Gastroesophageal sphincter (tissue), 4 donors: ENCODE results near the gene SPATA18. TPM values are rescaled to one million over a fixed set of nuclear protein-coding genes. Genes with fewer than 3 reads are reported as not detected.

Source experiments
- ATAC-seq: fragments of 150-250 bp; one replicate; pipeline ENCODE4 v1.9.1; 2016; ENCODE audit warnings: mild to moderate bottlenecking, moderate library complexity
- H3K27ac ChIP-seq, 4 donors: fragments of 200-600 bp; sonication (generic) in 3 of 4; 1 replicate in 3 of 4; 2 replicates in 1 of 4; pipeline ENCODE4 v1.5.1; 2016 to 2019
- H3K27me3 ChIP-seq: fragments of 200-600 bp; sonication (generic); one replicate; pipeline ENCODE4 v1.5.1; 2019
- H3K36me3 ChIP-seq, 2 donors: fragments of 200-600 bp; sonication (generic); one replicate each; pipeline ENCODE4 v1.5.1; 2019; ENCODE audit warnings: control low read depth in 1 of 2
- H3K4me1 ChIP-seq, 3 donors: fragments of 200-600 bp; sonication (generic); 1 replicate in 2 of 3; 2 replicates in 1 of 3; pipeline ENCODE4 v1.5.1; 2016 to 2019; ENCODE audit warnings: control low read depth in 2 of 3
- H3K4me3 ChIP-seq, 2 donors: fragments of 200-600 bp; sonication (generic); one replicate each; pipeline ENCODE4 v1.5.1; 2019; ENCODE audit warnings: mild to moderate bottlenecking in 1 of 2, moderate library complexity in 1 of 2
- H3K9me3 ChIP-seq, 3 donors: fragments of 200-600 bp; sonication (generic); one replicate each; pipeline ENCODE4 v1.5.1; 2017 to 2019; ENCODE audit warnings: control low read depth in 2 of 3
- CTCF ChIP-seq, 4 experiments: fragments of 200-600 bp in 2 of 4; fragments of 450-650 bp in 2 of 4; sonication (generic) in 1 of 4; IDR thresholded peaks; one replicate each; pipeline ENCODE4 v1.5.1; 2017 to 2019; ENCODE audit warnings: antibody characterized with exemption in 4 of 4, mild to moderate bottlenecking in 2 of 4, moderate library complexity in 2 of 4
- EP300 ChIP-seq: sonication (generic); formaldehyde crosslinking; IDR thresholded peaks from one replicate; pipeline ENCODE4 v1.6.1; 2017; ENCODE audit warnings: antibody characterized with exemption, mild to moderate bottlenecking
- POLR2A ChIP-seq, 2 donors: fragments of 450-650 bp; IDR thresholded peaks; one replicate each; pipeline ENCODE4 v1.6.1; 2017; ENCODE audit warnings: antibody characterized with exemption in 2 of 2, mild to moderate bottlenecking in 2 of 2, moderate library complexity in 1 of 2
- POLR2AphosphoS5 ChIP-seq: sonication (generic); formaldehyde crosslinking; IDR thresholded peaks from one replicate; pipeline ENCODE4 v1.6.1; 2017; ENCODE audit warnings: antibody characterized with exemption
- WGBS, 2 donors: methylation state at CpG; one replicate each; pipeline ENCODE4 v1.1.5; 2018; ENCODE audit warnings: low coverage in 1 of 2; 5-methylcytosine and 5-hydroxymethylcytosine counted together
- total RNA-seq, 4 donors: library from RNA; depleted of rRNA; stranded (reverse); fragments of >200 nt; gene quantifications; one replicate each; pipeline ENCODE4 v1.1.0, GENCODE V29; 2016

Gene SPATA18
- total RNA-seq, 4 donors from 2014 or later, result 2.6 to 20.5 (median 3.9) TPM

- H3K27me3 ChIP-seq, result peaks cover 6% of the 10 kb centered on the region
- peaks cover 0 to 4% (median 0%) of the 10 kb centered on the region in 3 donors for H3K4me1 ChIP-seq
- no peaks in the 10 kb centered on the region for H3K9me3 ChIP-seq
- TF ChIP-seq EP300 (no peak), POLR2A (IDR thresholded peaks at IDR 0.05) (no peak), CTCF (IDR thresholded peaks at IDR 0.05) (no peak), POLR2AphosphoS5 (no peak)
- ATAC-seq, result no peak
- H3K36me3 ChIP-seq, result no peaks in the 10 kb centered on the region
- no peak overlapping the region for H3K27ac ChIP-seq
- 100% methylated on average over 1 of the region's 1 CpG for WGBS, 2 donors
- H3K4me3 ChIP-seq, result no peak overlapping the region
These were observed 7.2 kb downstream of the SPATA18 start for GRCh38 chr4:52058275-52058674.

- Histone ChIP-seq H3K4me1 (peaks cover 0 to 4% (median 0%) of the 10 kb centered on the region in 3 donors), H3K4me3 (no peak overlapping the region), H3K27me3 (no peaks in the 10 kb centered on the region), H3K27ac (no peak overlapping the region), H3K9me3 (no peaks in the 10 kb centered on the region), H3K36me3 (no peaks in the 10 kb centered on the region)
- ATAC-seq, result peak; percentile 78
- TF ChIP-seq EP300, result no peak
- TF ChIP-seq POLR2AphosphoS5, result no peak
- 70 to 83% methylated on average over 1 to 3 of the region's 3 CpGs for WGBS, 2 donors
These were observed 8.3 kb downstream of the SPATA18 start for GRCh38 chr4:52059372-52059771.

- no peaks in the 10 kb centered on the region for H3K9me3 ChIP-seq
- H3K4me3 ChIP-seq, result no peak overlapping the region
- H3K36me3 ChIP-seq, result no peaks in the 10 kb centered on the region
- H3K4me1 ChIP-seq, result no peaks in the 10 kb centered on the region
- no peak for TF ChIP-seq POLR2A (IDR thresholded peaks at IDR 0.05)
- TF ChIP-seq CTCF (IDR thresholded peaks at IDR 0.05), result no peak
- TF ChIP-seq EP300, result no peak
- TF ChIP-seq POLR2AphosphoS5, result no peak
- 58 to 64% methylated on average over 1 of the region's 1 CpG for WGBS, 2 donors
- ATAC-seq, result no peak
- no peak overlapping the region for H3K27ac ChIP-seq
- peaks cover 23% of the 10 kb centered on the region for H3K27me3 ChIP-seq
These were observed 18.5 kb downstream of the SPATA18 start for GRCh38 chr4:52069571-52069970.

- 69 to 100% methylated on average over 4 to 6 of the region's 10 CpGs for WGBS, 2 donors
- peaks cover 0 to 6% (median 0%) of the 10 kb centered on the region in 3 donors for H3K4me1 ChIP-seq
- H3K9me3 ChIP-seq, result no peaks in the 10 kb centered on the region
- ATAC-seq, result no peak
- no peak overlapping the region for H3K27ac ChIP-seq
- H3K36me3 ChIP-seq, result no peaks in the 10 kb centered on the region
- TF ChIP-seq POLR2A (IDR thresholded peaks at IDR 0.05) (no peak), EP300 (no peak), POLR2AphosphoS5 (no peak), CTCF (IDR thresholded peaks at IDR 0.05) (no peak)
- H3K27me3 ChIP-seq, result peaks cover 38% of the 10 kb centered on the region
- no peak overlapping the region for H3K4me3 ChIP-seq
These were observed 20.9 kb downstream of the SPATA18 start for GRCh38 chr4:52071791-52072546.

- peaks cover 38% of the 10 kb centered on the region for H3K27me3 ChIP-seq
- H3K4me1 ChIP-seq, result peaks cover 0 to 7% (median 0%) of the 10 kb centered on the region in 3 donors
- WGBS, 2 donors, result 16 to 21% methylated on average over 6 to 8 of the region's 26 CpGs
- no peaks in the 10 kb centered on the region for H3K9me3 ChIP-seq
- TF ChIP-seq POLR2AphosphoS5 (no peak), CTCF (IDR thresholded peaks at IDR 0.05) (no peak), POLR2A (IDR thresholded peaks at IDR 0.05) (no peak), EP300 (no peak)
- no peak overlapping the region for H3K27ac ChIP-seq
- no peaks in the 10 kb centered on the region for H3K36me3 ChIP-seq
- no peak overlapping the region for H3K4me3 ChIP-seq
- ATAC-seq, result no peak
These were observed 25.6 kb downstream of the SPATA18 start for GRCh38 chr4:52076731-52077130.
